HG02938 (cell line): ENCODE measurements around the gene SRGAP3.
"Not testable (repeated sequence)": the region's sequence is repeated elsewhere in the genome, so short reads cannot be mapped to it uniquely, and the experiment has no call there.

ENCODE experiments used
- ATAC-seq: cut with Tn5 transposase; IDR thresholded peaks from one replicate; pipeline ENCODE4 v1.9.1; 2021; ENCODE audit warnings: mild to moderate bottlenecking, moderate library complexity; ENCODE audit not compliant: unreplicated experiment

SRGAP3 gene

DNA sequence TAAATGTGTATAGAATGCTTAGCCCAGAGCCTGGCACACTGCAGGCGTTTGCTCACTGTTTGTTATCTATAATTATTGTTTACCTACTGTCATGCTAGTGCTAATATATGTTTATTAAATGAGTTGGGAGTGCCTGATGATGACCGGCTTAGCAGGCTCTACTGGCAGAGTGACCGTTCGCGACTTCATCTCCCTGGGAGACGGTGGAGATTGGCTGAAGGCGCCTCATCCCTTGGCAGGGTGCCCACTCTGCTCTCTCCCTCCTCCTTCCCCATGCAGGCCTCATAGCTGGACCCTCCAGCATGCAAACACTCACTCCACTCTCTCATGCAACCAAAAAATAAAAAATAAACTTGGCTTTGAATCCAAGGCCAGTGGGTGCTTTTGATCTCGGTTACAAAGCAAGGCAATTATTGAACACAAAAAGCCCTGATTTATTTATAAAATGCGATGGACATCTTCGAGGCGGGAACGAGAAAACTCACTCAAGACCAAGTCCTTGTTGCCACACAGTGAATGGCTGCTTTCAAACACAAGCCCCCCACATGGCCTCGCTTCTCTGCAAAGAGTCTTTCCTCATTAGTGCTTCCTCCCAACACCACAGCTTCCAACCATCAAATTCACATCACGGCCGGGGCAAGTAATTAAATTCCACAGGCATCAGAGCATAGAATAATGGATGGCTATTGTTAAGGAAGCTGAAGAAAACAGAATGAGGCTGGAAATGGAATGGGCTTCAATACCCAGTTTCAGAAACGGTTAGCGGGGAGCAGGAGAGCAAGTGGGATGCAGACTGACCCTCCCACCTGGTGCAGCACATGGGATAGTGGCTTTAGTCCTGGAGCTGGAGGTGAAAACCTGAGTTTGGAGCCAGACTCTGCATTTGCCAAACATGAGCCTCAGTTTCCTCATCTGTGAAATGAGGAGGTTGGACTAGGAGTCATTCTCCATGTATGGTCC lies 150.4 kb downstream of the SRGAP3 start:
- ATAC-seq: no peak

DNA sequence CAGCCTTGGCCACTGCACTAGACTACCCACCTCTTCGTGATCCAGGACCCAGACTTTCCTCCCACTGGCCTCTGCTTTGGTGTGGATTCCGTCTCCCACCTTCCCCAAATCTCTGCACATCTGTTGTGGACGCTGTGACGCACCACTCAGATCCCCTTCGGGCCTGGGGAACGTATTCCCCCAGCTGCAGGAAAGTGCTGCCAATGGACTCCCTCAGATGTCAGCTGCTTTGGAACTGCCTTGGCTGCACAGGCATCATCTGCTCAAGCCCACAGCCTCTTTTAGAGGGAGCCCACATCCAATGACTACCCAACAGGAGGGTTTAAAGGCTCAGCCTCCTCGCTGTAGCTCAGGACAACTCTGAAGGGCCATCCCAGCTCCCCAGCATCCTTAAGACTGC lies 152.0 kb downstream of the SRGAP3 start:
- no peak for ATAC-seq

DNA sequence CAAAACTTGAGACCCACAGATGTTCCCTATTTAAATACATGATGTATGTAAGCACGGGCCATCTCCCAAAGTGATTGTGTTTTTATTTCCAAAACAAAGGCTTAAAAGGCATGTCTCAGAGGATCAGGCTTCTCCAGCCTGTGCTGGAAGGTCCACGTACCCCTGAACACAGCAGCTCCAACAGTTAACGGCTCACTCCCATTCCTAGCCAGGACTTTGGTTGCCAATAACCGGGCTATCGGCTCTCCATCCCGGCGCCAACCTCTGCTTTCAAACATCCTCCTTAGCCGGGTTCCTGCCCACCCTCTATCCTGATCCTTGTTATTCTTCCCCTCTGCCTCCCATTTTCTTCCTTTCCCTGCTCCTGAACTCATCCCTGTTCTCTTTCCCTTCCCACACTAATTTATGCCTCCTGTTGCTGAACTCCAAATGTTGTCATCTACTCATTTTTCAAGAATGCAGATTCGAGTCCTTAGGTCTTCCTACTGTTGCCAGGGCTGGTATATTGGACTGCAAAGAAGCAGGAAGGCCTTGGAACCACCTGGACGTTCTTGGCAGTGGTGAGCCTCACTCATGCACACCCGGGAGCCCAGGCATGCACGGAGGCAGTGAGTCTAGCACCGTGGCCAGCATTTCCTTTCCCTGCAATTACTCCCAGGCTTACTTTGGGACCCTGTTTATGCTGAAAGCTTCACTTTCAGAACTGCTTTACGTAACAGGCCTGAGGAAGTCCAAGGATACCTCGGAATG lies 157.8 kb downstream of the SRGAP3 start:
- ATAC-seq: no peak

DNA sequence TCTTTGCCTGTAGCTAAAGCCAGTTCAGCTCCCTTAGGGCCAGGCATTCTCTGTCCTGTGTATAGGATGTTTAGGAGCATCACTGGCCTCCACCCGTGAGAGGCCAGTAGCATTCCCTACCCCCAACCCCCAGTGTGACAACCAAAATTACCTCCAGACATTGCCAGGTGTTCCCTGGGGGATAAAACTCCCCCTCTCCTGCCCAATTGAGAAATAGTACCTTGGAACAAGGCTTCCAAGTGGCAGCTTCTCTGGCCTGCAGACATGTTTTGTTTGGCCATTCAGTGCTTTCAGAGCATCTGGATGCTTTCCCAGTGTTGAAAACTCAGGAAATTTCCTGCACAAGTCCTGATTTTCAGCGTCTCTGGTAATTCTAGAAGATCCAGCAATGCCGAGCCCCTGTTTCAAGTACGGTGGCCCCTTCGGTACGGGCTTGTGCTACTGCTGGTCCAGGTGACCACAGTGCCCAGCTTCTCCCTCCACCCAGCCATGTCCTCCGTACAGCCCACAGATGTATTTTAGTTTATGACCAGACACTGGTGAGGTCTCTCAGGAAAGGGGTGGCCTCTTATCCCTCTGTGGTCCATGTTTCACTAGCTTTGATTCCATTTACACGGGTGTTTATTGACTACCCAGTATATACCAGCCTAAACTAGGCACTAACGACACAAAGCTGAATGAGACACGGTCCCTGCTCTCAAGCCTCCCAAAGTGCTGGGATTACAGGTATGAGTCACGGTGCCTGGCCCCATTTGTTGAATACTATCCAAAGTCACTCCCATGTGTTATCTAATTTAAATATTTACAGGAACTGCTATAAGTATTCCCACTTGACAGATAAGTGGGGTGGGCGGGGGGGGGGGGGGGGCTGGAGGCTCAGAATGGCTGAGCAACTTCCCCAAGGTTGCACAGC lies 160.7 kb downstream of the SRGAP3 start:
- ATAC-seq: no peak

DNA sequence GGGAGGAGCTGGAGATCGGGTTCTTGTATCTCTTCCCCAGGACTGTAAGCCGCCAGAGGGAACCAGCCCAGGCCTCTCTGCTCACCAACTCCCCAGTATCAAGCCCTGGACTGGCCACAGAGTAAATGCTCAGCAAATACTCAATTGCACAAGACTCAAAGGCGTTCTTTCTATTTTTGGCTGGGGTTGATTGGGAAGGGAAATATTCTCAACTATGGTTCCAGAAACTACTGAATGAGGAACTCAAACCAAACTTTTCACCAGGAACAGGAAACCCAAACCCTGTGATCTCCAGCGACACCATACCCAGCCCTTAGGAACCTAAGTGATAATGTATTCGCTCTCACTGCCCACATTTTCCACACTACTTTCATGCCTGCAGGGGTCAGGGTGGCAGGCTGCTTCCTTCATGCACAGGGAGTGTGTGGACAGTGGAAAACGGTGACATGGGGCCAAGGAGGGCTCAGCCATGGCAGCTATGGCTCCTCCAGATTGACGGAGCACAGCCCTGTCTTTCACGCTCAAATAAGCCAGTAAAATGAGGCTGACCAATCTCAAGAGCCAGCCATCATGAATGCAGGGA lies 161.5 kb downstream of the SRGAP3 start:
- ATAC-seq: no peak

DNA sequence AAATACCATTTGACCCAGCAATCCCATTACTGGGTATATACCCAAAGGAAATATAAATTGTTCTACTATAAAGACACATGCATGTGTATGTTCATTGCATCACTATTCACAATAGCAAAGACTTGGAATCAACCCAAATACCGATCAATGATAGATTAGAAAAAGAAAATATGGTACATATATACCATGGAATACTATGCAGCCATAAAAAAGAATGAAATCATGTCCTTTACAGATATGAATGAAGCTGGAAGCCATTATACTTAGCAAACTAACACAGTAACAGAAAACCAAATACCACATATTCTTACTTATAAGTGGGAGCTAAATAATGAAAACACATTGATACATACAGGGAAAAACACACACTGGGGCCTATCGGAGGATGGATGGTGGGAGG lies 164.0 kb downstream of the SRGAP3 start:
- not testable (repeated sequence) for ATAC-seq

DNA sequence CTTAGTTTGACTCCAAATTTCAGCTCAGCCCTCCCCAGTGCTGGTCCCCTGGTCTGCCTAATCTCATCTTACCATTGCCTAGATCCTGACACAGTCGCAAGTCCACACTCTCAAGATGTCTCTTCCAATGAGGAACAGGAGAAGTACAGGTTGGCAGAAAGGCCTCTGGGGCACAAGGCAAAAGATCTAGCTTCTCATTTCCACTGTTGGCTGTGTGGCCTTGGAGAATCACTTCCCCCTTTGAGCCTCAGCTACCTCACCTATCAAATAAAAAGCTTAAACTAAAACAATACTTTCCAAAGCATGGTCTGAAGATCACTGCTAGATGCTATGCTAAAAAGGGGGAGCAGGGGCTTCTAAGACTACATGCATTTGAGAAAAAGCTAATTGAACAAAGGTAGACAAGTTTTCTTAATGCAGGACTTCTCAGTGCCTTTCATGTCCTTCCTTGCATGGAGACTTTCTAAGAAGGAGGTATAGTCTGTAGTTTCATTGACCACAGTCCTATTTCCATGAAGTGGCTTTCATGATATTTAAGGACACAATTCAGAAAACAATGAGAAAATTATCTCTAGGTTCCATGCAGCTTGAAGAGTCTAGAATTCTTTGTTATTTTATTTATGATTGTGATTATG lies 168.1 kb downstream of the SRGAP3 start:
- ATAC-seq: no peak

DNA sequence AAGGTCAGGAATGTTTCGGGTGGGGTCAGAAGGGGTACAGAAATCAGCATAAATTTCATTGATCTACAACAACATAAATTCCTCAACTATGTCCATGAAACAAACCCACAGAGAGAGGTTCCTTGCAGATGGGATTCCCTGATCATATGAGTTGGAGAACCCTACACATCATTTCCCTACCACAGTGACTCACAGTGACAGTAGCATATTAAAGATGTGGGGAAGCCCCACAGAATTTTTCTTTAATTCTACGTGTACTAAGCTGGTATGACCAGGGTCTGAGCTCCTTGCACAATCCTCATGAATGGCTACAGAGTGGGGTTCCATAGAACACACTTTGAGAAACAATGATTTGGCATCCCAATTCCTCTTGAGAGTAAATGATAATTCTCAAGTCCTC lies 169.3 kb downstream of the SRGAP3 start:
- no peak for ATAC-seq

DNA sequence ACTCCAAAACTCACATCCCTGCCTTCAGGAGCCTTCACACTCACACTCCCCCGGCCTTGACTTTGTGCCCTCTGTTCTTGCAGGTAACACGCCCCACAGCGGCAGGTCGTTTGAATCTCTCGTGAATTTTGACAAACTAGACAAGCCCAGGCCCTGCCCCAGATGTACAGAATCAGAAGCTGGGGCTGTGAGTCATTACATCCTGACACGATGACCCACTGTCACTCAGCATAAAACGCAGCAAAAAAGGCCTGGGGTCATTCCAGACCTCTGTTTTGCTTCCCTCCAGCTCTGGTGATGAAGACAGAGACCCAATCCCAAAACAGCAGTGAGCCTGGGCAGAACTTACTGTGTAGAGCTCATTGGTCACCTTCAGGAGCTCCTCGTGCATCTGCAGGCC lies 169.8 kb downstream of the SRGAP3 start:
- no peak for ATAC-seq

DNA sequence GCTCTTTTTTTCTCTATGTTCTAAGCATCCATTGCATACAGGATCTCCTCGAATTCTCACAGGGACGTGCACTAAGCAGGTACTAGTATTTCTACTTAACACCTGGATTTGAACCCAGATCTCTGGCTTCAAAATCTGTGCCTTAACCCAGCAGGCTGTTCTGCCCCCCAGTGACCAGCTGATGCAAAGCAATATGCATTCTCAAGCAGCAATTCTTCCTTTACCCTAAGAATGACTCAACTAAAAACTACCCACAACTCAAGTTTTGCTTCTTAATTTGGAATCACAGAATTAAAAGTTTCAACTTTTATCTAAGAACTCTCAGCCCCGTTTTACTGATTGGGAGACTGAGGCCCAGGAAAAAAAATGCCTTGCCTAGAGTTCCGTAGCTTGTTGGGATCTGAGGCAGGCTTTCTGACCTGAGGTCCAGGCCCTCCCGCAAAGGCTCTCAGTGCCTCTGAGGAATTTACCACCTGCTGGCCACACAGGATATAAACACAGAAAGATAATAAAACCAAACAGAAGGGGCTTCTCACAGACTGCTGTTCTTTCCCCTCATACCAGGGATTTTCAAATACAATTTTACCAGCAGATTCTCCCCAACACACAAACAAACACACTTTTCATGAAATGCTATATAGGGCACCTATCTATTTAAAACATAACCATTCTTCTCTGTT lies 170.7 kb downstream of the SRGAP3 start:
- no peak for ATAC-seq

DNA sequence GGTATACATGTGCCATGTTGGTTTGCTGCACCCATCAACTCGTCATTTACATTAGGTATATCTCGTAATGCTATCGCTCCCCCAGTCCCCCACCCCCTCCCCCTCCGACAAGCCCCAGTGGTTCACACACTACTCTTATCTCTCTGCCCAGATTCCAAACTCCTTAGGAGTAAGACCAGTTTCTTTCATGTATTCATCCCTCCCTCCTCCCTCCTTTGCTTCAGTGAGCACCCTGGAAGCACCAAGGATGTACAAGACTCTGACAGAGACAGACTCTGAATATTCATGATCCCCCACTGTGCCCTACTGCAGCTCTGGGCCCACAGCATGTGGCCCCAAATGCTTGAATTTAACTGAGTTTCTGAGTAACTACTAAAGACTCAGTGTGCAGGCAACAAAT lies 172.4 kb downstream of the SRGAP3 start:
- ATAC-seq: no peak

DNA sequence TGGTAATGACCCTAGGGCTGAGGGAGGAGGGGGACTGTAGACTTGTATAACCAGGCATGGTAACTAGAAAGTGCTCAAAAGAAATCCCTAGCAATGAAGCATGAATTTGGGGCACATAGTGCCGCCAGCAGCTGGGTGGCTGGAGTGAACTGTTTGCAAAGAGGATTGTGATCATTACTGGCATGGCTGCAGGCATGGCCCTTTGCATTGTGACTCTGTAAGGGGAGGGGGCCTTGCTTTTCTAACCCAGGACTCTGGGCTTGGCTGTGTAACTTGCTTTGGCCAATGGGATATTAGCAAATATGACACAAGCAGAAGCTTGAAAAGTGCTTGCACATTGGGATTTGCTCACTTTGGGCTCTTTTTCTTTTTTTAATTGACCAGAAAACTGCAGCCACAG lies 173.7 kb downstream of the SRGAP3 start:
- ATAC-seq: no peak

DNA sequence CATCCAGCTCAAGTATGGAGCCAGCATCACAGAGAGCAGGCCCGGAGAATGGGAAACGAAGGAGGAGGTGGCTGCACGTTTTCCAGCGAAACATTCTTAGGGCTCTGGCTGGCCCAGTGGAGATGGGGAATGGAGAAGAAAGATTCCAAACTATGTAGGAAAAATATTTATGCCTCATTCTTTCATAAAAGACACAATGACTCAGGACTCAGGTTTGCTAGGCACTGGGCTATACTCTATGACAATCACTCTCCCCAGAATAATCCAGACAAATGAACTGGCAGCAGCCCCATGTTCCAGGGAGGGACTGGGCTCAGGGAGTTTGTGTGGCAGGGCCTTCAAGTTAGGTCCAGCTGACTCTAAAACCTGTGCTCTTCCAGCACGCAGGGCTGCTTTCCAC lies 175.4 kb downstream of the SRGAP3 start:
- no peak for ATAC-seq

DNA sequence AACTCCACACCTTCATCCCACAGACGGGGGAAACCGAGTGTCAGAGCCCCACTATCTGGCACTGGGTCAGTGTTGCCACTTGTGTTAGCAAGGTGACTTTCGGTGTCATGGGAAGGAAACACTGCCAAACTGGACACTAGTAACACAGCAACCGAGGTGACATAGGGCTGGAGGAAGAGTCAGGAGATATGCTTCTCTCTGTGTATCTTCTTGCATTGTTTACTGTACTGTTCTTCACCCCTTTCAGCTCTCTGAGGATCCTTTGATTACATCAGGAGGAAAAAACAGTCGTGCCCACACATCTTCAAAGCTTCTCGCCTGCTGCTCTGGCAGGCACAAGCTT lies 176.8 kb downstream of the SRGAP3 start:
- ATAC-seq: no peak

DNA sequence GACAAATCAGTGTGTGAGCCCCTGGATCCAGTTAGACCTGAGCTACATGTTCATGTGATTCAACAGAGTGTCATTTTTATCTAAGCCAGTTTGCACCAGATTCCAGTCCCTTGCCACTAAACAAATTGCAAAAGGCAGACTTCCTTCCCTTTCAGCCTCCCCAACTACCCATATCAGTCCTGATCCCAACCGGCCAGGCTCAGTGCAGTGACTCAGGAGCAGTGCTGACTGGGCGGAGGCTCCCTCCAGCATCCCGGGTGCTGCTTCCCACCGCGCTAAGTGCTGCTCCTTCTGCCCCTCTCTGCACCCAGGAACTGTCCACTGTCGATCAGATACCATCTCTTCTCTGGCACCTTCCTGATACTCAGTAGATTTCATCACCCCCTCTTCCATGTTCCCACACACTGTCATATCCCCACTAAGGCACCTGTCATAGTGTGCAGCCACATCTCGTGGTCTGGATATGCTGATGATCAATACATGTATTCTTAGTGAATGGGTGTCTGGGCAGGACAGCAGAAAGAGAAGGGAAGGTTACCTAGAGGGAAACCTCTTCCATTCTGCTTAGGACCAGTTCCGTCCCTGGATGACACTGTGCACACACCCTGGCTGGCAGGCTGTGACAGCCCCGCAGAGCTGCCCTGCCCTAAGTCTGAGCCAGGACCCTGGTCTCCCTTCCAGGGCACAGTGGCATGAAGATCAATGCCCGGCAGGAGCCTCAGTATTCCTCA lies 177.3 kb downstream of the SRGAP3 start:
- no peak for ATAC-seq

DNA sequence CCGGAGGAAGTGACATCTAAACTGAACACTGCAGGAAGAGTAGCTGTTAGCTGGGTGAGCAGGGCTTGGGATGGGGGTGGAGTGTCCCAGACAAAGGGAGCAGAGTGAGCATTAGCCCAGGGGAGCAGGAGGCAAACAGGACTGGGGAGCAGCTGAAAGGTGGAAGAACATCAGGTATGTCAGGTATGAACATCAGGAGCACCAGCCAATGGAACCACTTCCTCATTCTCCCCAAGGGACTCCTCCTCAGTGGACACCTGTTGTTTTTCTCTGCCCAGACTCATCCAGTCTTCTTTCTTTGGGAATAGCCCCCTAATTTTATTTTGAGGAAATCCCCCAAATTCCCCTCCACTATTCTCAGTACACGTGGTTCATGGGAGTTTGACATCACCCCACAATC lies 178.5 kb downstream of the SRGAP3 start:
- no peak for ATAC-seq

DNA sequence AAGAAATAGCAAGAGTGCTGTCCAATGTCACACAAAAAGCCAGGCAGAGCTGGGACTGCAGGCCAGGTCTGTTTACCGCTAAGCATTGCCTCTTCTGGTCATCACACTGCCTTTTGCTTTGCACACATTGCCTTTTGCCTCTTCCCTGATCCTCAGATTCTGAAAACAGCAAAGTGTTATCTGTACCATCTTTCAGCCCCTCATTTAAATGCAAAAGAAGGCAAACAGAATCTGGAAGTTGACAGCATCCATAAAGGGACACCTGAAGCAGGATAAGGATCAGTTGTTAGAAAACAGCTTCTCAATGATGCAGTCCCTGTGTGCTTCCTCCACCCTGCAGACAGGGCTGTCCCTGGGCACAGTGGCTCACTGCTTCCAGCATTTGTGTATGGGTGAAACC lies 179.5 kb downstream of the SRGAP3 start:
- no peak for ATAC-seq

DNA sequence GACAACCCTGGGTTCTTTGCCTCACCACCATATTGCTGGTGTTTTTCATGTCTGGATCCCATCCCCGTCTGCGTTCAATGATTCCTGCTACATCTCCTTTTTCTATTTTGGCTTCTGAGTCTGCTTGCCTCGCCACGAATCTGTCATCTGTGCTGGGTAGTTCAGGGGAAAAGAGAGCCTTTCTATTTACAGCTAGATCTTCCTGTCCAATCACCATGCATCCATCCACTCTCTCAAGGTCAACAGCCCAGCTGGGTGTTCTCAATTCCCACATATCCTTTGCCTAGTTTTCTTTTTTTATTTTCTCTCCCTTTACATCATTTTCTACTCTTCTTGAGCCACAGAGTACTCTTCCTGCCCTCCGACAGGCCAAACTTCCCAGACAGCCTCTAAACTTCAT lies 181.4 kb downstream of the SRGAP3 start:
- ATAC-seq: no peak

DNA sequence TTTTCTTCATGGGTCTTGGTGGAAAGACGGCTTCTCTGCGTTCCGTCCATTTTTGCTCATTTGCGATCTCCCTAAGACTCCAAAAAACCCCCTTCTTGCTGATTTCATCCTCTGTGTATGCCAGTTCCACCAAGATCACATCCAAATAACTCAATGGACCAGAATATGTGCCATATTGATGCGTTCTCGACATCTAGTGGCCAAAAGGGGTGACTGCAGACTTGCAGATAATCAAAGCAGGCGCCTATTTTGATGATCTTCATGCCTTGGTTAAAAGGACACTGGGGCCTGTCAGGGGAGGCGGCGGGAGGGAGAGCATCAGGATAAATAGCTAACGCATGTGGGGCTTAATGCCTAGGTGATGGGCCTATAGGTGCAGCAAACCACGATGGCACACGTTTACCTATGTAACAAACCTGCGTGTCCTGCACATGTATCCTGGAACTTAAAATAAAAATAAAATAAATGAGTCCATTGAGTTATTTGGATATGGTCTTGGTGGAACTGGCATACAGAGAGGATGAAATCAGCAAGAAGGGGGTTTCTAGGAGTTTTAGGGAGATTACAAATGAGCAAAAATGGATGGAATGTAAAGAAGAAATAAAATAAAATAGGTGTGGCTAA lies 182.0 kb downstream of the SRGAP3 start:
- no peak for ATAC-seq
